GM23248 (cell line): Measurements from ENCODE around the gene EML4.

ENCODE experiments used
- EZH2 ChIP-seq: fragments of 200-600 bp; sonication (generic); IDR thresholded peaks from 2 replicates; pipeline ENCODE4 v1.6.1; 2018; ENCODE audit warnings: antibody characterized with exemption, mild to moderate bottlenecking; ENCODE audit not compliant: insufficient read depth, poor library complexity, severe bottlenecking
- EZH2phosphoT487 ChIP-seq: fragments of 200-600 bp; sonication (generic); IDR thresholded peaks from 2 replicates; pipeline ENCODE4 v1.6.1; 2018; ENCODE audit warnings: antibody characterized with exemption, moderate library complexity, mild to moderate bottlenecking, low read depth; ENCODE audit not compliant: insufficient read depth

DNA sequence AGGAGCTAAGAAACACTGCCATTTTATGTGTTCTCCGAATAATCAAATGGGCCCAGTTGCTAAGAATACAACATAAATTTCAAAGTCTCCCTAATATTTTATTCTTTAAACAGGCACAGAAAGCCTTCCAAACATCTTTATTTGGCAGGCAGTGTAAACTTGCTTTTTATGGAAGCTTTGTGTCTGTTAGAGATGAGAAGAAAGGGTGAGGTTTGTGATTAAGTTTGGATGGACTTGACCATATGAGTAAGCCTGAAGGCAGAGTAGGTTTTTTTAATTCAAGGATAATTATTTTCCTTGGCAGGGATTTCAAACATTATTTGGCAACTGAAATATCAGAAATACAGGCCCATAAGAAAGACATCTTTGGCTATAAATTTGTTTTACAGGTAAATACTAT lies 129.0 kb downstream of the EML4 start:
- TF ChIP-seq EZH2 (no peak), EZH2phosphoT487 (no peak)
